H1 (cell line): Measurements from ENCODE around the gene STAG2. TPM values are rescaled to one million over a fixed set of nuclear protein-coding genes. Genes with fewer than 3 reads are reported as not detected.

ENCODE experiments used
- CTCF ChIA-PET: fragments of 300-600 bp; sonication (Branson Sonifier 250); formaldehyde crosslinking; loops from one replicate; lab custom pipeline; 2021; ENCODE audit not compliant: partially characterized antibody; lab: Charles Lee
- POLR2A ChIA-PET: fragments of 300-600 bp; sonication (Branson Sonifier 250); formaldehyde crosslinking; loops from one replicate; lab custom pipeline; 2021; ENCODE audit warnings: inconsistent platforms; ENCODE audit not compliant: partially characterized antibody; lab: Charles Lee
- DNase-seq, 2 experiments: peaks; one replicate each; pipeline versions ENCODE4 v3.0.0 to v3.0.0-alpha.2; 2010 to 2022; ENCODE audit warnings: low spot score in 2 of 2, low read depth in 1 of 2, mixed read lengths in 1 of 2
- FAIRE-seq: peaks from 2 replicates; lab custom pipeline; 2011; peaks lifted over from hg19 to GRCh38; lab: Jason Lieb, UNC
- H2AFZ ChIP-seq: 2 replicates; pipeline ENCODE4 v1.8.1; 2012; ENCODE audit warnings: low read length, inconsistent platforms
- H2AK5ac ChIP-seq: 2 replicates; pipeline ENCODE4 v1.6.1; 2013; ENCODE audit warnings: low read depth, low read length
- H2BK120ac ChIP-seq: replicated peaks from 2 replicates; pipeline ENCODE3; 2013; ENCODE audit warnings: low read depth, low read length, inconsistent platforms
- H2BK12ac ChIP-seq: 2 replicates; pipeline ENCODE4 v1.6.1; 2013; ENCODE audit warnings: low read depth, low read length
- H2BK15ac ChIP-seq: 2 replicates; pipeline ENCODE4 v1.6.1; 2013; ENCODE audit warnings: low read length
- H2BK20ac ChIP-seq: 2 replicates; pipeline ENCODE4 v1.6.1; 2013; ENCODE audit warnings: low read length
- H2BK5ac ChIP-seq: 2 replicates; pipeline ENCODE4 v1.6.1; 2013; ENCODE audit warnings: low read depth, low read length
- H3K14ac ChIP-seq: 2 replicates; pipeline ENCODE4 v1.6.1; 2013; ENCODE audit warnings: inconsistent platforms; ENCODE audit not compliant: insufficient read length
- H3K18ac ChIP-seq: 2 replicates; pipeline ENCODE4 v1.6.1; 2013; ENCODE audit warnings: low read length; ENCODE audit errors: extremely low read depth
- H3K23ac ChIP-seq: 2 replicates; pipeline ENCODE4 v1.6.1; 2013; ENCODE audit warnings: inconsistent platforms; ENCODE audit not compliant: insufficient read length
- H3K23me2 ChIP-seq: 2 replicates; pipeline ENCODE4 v1.6.1; 2013; ENCODE audit warnings: low read depth, low read length
- H3K27ac ChIP-seq: 2 replicates; pipeline ENCODE4 v1.6.1; 2011; ENCODE audit warnings: low read depth, low read length, inconsistent platforms
- H3K27me3 ChIP-seq, 4 experiments: replicated peaks in 1 of 4; 1 replicate in 1 of 4; 2 replicates in 3 of 4; pipeline versions ENCODE4 v1.6.1 to v1.8.1; 2011 to 2013; ENCODE audit warnings: low read length in 3 of 4, mild to moderate bottlenecking in 3 of 4, inconsistent platforms in 2 of 4, mixed read lengths in 2 of 4, moderate library complexity in 1 of 4; ENCODE audit not compliant: control insufficient read depth in 3 of 4, insufficient read depth in 3 of 4; ENCODE audit errors: extremely low read depth in 1 of 4
- H3K36me3 ChIP-seq, 4 experiments: 2 replicates each; pipeline versions ENCODE4 v1.6.1 to v1.8.1; 2011 to 2013; ENCODE audit warnings: mild to moderate bottlenecking in 4 of 4, low read length in 3 of 4, moderate library complexity in 2 of 4, control low read depth in 1 of 4, inconsistent platforms in 1 of 4; ENCODE audit not compliant: insufficient read depth in 4 of 4, control insufficient read depth in 2 of 4
- H3K4ac ChIP-seq: replicated peaks from 2 replicates; pipeline ENCODE3; 2013; ENCODE audit warnings: low read length, low read depth, mixed read lengths, inconsistent platforms; ENCODE audit not compliant: insufficient read length
- H3K4me1 ChIP-seq, 4 experiments: replicated peaks in 1 of 4; 1 replicate in 1 of 4; 2 replicates in 3 of 4; pipeline versions ENCODE4 v1.6.1 to v1.8.1; 2011 to 2013; ENCODE audit warnings: low read length in 3 of 4, inconsistent platforms in 2 of 4, mixed read lengths in 1 of 4; ENCODE audit not compliant: insufficient read depth in 4 of 4, control insufficient read depth in 3 of 4
- H3K4me2 ChIP-seq, 2 experiments: 2 replicates each; pipeline versions ENCODE4 v1.6.1 to v1.8.1; 2011 to 2013; ENCODE audit warnings: low read depth in 2 of 2, low read length in 2 of 2, control low read depth in 1 of 2, inconsistent platforms in 1 of 2, mild to moderate bottlenecking in 1 of 2; ENCODE audit not compliant: insufficient read depth in 1 of 2
- H3K4me3 ChIP-seq, 4 experiments: fragments of 200-600, 300-600 bp in 1 of 4; sonication (generic), shearing (Covaris generic), sonication (Bioruptor Twin) in 1 of 4; 2 replicates each; pipeline versions ENCODE4 v1.5.1 to v1.8.1; 2011 to 2016; ENCODE audit warnings: low read length in 4 of 4, low read depth in 3 of 4, control low read depth in 2 of 4, inconsistent platforms in 2 of 4, mild to moderate bottlenecking in 2 of 4, mixed read lengths in 1 of 4, moderate library complexity in 1 of 4; ENCODE audit not compliant: insufficient read depth in 2 of 4; ENCODE audit errors: extremely low read depth in 1 of 4
- H3K56ac ChIP-seq: replicated peaks from 2 replicates; pipeline ENCODE3; 2013; ENCODE audit warnings: low read depth, mild to moderate bottlenecking, mixed read lengths, low read length, inconsistent platforms; ENCODE audit not compliant: insufficient read length
- H3K79me1 ChIP-seq: 2 replicates; pipeline ENCODE4 v1.6.1; 2013; ENCODE audit warnings: low read depth, low read length, control low read depth
- H3K79me2 ChIP-seq, 2 experiments: 2 replicates each; pipeline versions ENCODE4 v1.6.1 to v1.8.1; 2012 to 2013; ENCODE audit warnings: low read length in 2 of 2, mild to moderate bottlenecking in 2 of 2, inconsistent platforms in 1 of 2; ENCODE audit not compliant: insufficient read depth in 2 of 2, control insufficient read depth in 1 of 2
- H3K9ac ChIP-seq, 4 experiments: replicated peaks in 1 of 4; 1 replicate in 1 of 4; 2 replicates in 3 of 4; pipeline versions ENCODE4 v1.6.1 to v1.8.1; 2011 to 2013; ENCODE audit warnings: low read depth in 3 of 4, low read length in 3 of 4, control low read depth in 2 of 4, mild to moderate bottlenecking in 2 of 4, moderate library complexity in 2 of 4, inconsistent platforms in 1 of 4; ENCODE audit errors: extremely low read depth in 1 of 4
- H3K9me3 ChIP-seq, 2 experiments: 2 replicates each; pipeline versions ENCODE4 v1.6.1 to v1.8.1; 2012 to 2013; ENCODE audit warnings: mild to moderate bottlenecking in 2 of 2, moderate library complexity in 2 of 2, control low read depth in 1 of 2, inconsistent platforms in 1 of 2, low read depth in 1 of 2, low read length in 1 of 2, mixed read lengths in 1 of 2; ENCODE audit not compliant: insufficient read depth in 2 of 2
- H4K20me1 ChIP-seq, 2 experiments: replicated peaks in 1 of 2; 2 replicates each; pipeline versions ENCODE3 to v1.8.1; 2011 to 2013; ENCODE audit warnings: inconsistent platforms in 2 of 2, low read length in 2 of 2, mild to moderate bottlenecking in 1 of 2; ENCODE audit not compliant: insufficient read depth in 2 of 2, control insufficient read depth in 1 of 2
- H4K5ac ChIP-seq: 2 replicates; pipeline ENCODE4 v1.6.1; 2013; ENCODE audit warnings: low read length, low read depth, mixed read lengths, inconsistent platforms; ENCODE audit not compliant: insufficient read length
- H4K8ac ChIP-seq: 2 replicates; pipeline ENCODE4 v1.8.0; 2013; ENCODE audit warnings: mild to moderate bottlenecking, moderate library complexity, low read length, inconsistent platforms; ENCODE audit not compliant: insufficient read depth; ENCODE audit errors: extremely low read depth
- H4K91ac ChIP-seq: replicated peaks from 2 replicates; pipeline ENCODE3; 2013; ENCODE audit warnings: low read length, mixed read lengths, inconsistent platforms; ENCODE audit not compliant: insufficient read length
- CHD1 ChIP-seq: IDR thresholded peaks from 2 replicates; pipeline ENCODE4 v1.6.1; 2012; ENCODE audit warnings: low read depth, low read length, improper control_type of control experiment
- CHD2 ChIP-seq: IDR thresholded peaks from 2 replicates; pipeline ENCODE4 v1.6.1; 2012; ENCODE audit warnings: low read length, improper control_type of control experiment
- CREB1 ChIP-seq: IDR thresholded peaks from 2 replicates; pipeline ENCODE4 v1.6.1; 2012; ENCODE audit warnings: inconsistent platforms
- EGR1 ChIP-seq: IDR thresholded peaks from 2 replicates; pipeline ENCODE4 v1.6.1; 2011; ENCODE audit warnings: low read depth, low read length, borderline replicate concordance
- FOSL1 ChIP-seq: IDR thresholded peaks from 2 replicates; pipeline ENCODE4 v1.6.1; 2011; ENCODE audit warnings: mild to moderate bottlenecking, low read depth, low read length, moderate library complexity; ENCODE audit not compliant: insufficient read depth
- GTF2F1 ChIP-seq: IDR thresholded peaks from 2 replicates; pipeline ENCODE4 v1.6.1; 2012; ENCODE audit warnings: low read depth, low read length, improper control_type of control experiment, borderline replicate concordance
- MAFK ChIP-seq: IDR thresholded peaks from 2 replicates; pipeline ENCODE4 v1.6.1; 2012; ENCODE audit warnings: low read depth, mild to moderate bottlenecking, improper control_type of control experiment, low read length
- NANOG ChIP-seq: IDR thresholded peaks from 2 replicates; pipeline ENCODE4 v1.6.1; 2011; ENCODE audit warnings: low read length, low read depth, mild to moderate bottlenecking, inconsistent platforms; ENCODE audit not compliant: insufficient read depth, poor library complexity, severe bottlenecking
- POLR2AphosphoS5 ChIP-seq: IDR thresholded peaks from 2 replicates; pipeline ENCODE4 v1.6.1; 2011; ENCODE audit warnings: low read depth, low read length
- SIRT6 ChIP-seq: IDR thresholded peaks from one replicate; pipeline ENCODE4 v1.7.1; 2012; ENCODE audit warnings: low read length, inconsistent platforms
- SIX5 ChIP-seq: IDR thresholded peaks from 2 replicates; pipeline ENCODE4 v1.6.1; 2011; ENCODE audit warnings: mild to moderate bottlenecking, low read depth, low read length
- SRF ChIP-seq: IDR thresholded peaks from 2 replicates; pipeline ENCODE4 v1.6.1; 2011; ENCODE audit warnings: mild to moderate bottlenecking, low read depth, low read length, moderate library complexity
- TCF12 ChIP-seq: IDR thresholded peaks from 2 replicates; pipeline ENCODE4 v1.6.1; 2011; ENCODE audit warnings: low read depth, mild to moderate bottlenecking, low read length
- WGBS, 2 experiments: shearing (Covaris generic) in 1 of 2; methylation state at CpG; one replicate each; pipeline versions ENCODE4 v1.1.6 to v1.1.7; 2013 to 2015; ENCODE audit warnings: low lambda C conversion rate in 2 of 2, mixed read lengths in 2 of 2, inconsistent platforms in 1 of 2, low coverage in 1 of 2, missing lambda C conversion rate in 1 of 2; ENCODE audit not compliant: insufficient replicate concordance in 2 of 2, insufficient coverage in 1 of 2, insufficient read length in 1 of 2; ENCODE audit errors: extremely low coverage in 1 of 2, missing lambda C conversion rate in 1 of 2; 5-methylcytosine and 5-hydroxymethylcytosine counted together
- polyA plus RNA-seq, 7 experiments: library from polyadenylated mRNA; depleted of rRNA in 3 of 7; stranded (reverse) in 5 of 7; unstranded in 2 of 7; fragments of >200 nt in 5 of 7; fragments of 200-250 nt in 2 of 7; gene quantifications; 1 replicate in 5 of 7; 2 replicates in 1 of 7; 4 replicates in 1 of 7; pipeline versions ENCODE4 v1.2.1 to v1.2.3, GENCODE V29; 2011 to 2013; ENCODE audit warnings: missing spikeins in 2 of 7, mixed read lengths in 2 of 7
- total RNA-seq: library from RNA; stranded (reverse); fragmentation: NEBNext Ultra II Directional; extraction: Animal tissue kit (Norgen Biotek cat#: 25700); gene quantifications from 2 replicates; pipeline ENCODE4 v1.2.1, GENCODE V29; 2021
- TF ChIP-seq, protein P1 (sequence below): IDR thresholded peaks from 2 replicates; pipeline ENCODE4 v1.6.1; 2012; ENCODE audit warnings: inconsistent platforms
- TF ChIP-seq, protein P2 (sequence below): IDR thresholded peaks from 2 replicates; pipeline ENCODE4 v1.6.1; 2011; ENCODE audit warnings: low read length, improper control_type of control experiment

The STAG2 gene
- total and polyA plus RNA-seq, 2 of the 8 experiments (the other 6 are each of a cell fraction or from before 2014, with no cell fraction given), result 20.3 to 94.9 TPM

DNA sequence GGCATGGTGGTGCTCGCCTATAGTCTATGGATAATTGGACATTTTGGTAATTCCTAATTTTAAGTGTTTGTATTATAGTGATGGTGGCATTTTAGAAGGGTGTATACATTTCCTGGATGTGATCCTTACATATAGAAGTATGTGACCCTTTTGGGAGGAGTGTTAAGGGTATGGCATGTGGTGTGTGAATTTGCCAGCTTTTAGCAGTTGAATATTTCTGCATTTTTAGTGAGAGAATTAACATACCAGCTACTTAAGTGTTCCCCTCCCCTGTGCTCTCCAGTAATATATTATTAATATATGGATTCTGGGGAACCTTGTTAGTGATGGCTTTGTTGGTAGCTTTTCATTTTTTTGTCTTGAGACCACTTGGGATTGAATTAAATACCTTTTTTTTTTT lies 55.3 kb downstream of the STAG2 start:
- Histone ChIP-seq H2AFZ (no peak overlapping the region), H2BK20ac (no peak overlapping the region), H3K9me3 (no peaks in the 10 kb centered on the region), H3K4ac (no peak overlapping the region), H2BK120ac (no peak overlapping the region), H3K36me3 (no peaks in the 10 kb centered on the region), H3K56ac (no peak overlapping the region), H3K79me1 (no peaks in the 10 kb centered on the region), H3K27me3 (no peaks in the 10 kb centered on the region), H3K27ac (no peak overlapping the region), H3K23ac (no peak overlapping the region), H4K20me1 (peaks cover 7 to 8% of the 10 kb centered on the region in 2 experiments), H2BK5ac (no peak overlapping the region), H4K91ac (no peak overlapping the region), H4K8ac (no peak overlapping the region), H3K4me3 (no peak overlapping the region), H3K9ac (no peak overlapping the region), H3K79me2 (peaks cover 4 to 94% of the 10 kb centered on the region in 2 experiments; a peak in 3 of 4 replicates), H3K4me1 (no peaks in the 10 kb centered on the region), H4K5ac (no peak overlapping the region), H3K4me2 (no peak overlapping the region), H3K23me2 (no peaks in the 10 kb centered on the region), H3K14ac (no peak overlapping the region), H2AK5ac (no peak overlapping the region), H2BK15ac (no peak overlapping the region), H2BK12ac (no peak overlapping the region), H3K18ac (no peak overlapping the region)
- WGBS, 2 experiments, result 89% methylated on average over 1 of the region's 1 CpG; no CpG with 5 or more reads in 1 of the 2 experiments
- FAIRE-seq (no peak), DNase-seq (no peak)
- ChIA-PET POLR2A (no interaction called here), CTCF (interaction anchor here (0.7 to 1.7 kb wide), 2 partner anchors 32 to 183 kb away, joined by 3 to 7 read pairs; no protein-coding TSS in a partner anchor)
- TF ChIP-seq, protein P1, sequence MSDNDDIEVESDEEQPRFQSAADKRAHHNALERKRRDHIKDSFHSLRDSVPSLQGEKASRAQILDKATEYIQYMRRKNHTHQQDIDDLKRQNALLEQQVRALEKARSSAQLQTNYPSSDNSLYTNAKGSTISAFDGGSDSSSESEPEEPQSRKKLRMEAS, result no peak
- TF ChIP-seq SIRT6, result no peak
- TF ChIP-seq SRF, result no peak
- no peak for TF ChIP-seq POLR2AphosphoS5
- no peak for TF ChIP-seq MAFK
- no peak for TF ChIP-seq EGR1
- TF ChIP-seq NANOG, result no peak
- no peak for TF ChIP-seq CHD2
- TF ChIP-seq CREB1, result no peak
- TF ChIP-seq TCF12, result no peak
- TF ChIP-seq SIX5, result no peak
- no peak for TF ChIP-seq CHD1
- TF ChIP-seq, protein P2, sequence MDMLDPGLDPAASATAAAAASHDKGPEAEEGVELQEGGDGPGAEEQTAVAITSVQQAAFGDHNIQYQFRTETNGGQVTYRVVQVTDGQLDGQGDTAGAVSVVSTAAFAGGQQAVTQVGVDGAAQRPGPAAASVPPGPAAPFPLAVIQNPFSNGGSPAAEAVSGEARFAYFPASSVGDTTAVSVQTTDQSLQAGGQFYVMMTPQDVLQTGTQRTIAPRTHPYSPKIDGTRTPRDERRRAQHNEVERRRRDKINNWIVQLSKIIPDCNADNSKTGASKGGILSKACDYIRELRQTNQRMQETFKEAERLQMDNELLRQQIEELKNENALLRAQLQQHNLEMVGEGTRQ, result no peak
- TF ChIP-seq GTF2F1, result no peak
- no peak for TF ChIP-seq FOSL1
